HG02798 (cell line): ENCODE results near the gene NODAL.

Experiments used
- ATAC-seq: cut with Tn5 transposase; IDR thresholded peaks from one replicate; pipeline ENCODE4 v1.9.1; 2021; ENCODE audit warnings: mild to moderate bottlenecking; ENCODE audit not compliant: unreplicated experiment, poor library complexity

The NODAL gene

DNA sequence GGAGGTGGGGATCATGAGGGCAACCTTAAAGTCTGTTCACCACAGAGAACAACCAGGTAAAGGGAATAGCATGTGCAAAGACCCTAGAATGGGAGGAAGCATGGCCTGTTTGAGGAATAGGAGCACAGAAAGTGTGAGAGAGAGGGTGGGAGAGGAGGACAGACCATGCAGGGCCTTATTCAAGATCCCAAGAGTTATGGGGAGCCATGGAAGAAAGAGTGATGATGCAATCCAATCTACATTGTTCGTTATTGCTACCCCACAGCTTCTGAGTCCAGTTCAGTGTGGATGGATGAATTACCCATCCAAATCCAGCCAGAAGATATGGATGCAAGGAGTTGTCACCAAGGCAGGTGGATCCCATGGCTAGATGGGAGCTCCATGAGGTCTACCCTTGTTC is 45.3 kb downstream of the NODAL start:
- ATAC-seq, result no peak

GRCh38 chr10:70391654-70392053 is 49.8 kb downstream of the NODAL start:
- no peak for ATAC-seq
